Measurements from ENCODE around the gene LRIG2.
"Not testable (repeated sequence)": the region's sequence is repeated elsewhere in the genome, so short reads cannot be mapped to it uniquely, and the experiment has no call there.

LRIG2 gene

GRCh38 chr1:113150494-113150893 lies 77.5 kb downstream of the LRIG2 start:
- H3K9me3 ChIP-seq (ENCODE audit: control insufficient read depth in 5 of 5, low read length in 5 of 5); H3K36me3 ChIP-seq (ENCODE audit: control insufficient read depth in 5 of 5, insufficient read depth in 5 of 5, low read length in 5 of 5); H3K27me3 ChIP-seq (ENCODE audit: control insufficient read depth in 5 of 5, insufficient read depth in 4 of 5, low read length in 5 of 5): not testable (repeated sequence)

DNA sequence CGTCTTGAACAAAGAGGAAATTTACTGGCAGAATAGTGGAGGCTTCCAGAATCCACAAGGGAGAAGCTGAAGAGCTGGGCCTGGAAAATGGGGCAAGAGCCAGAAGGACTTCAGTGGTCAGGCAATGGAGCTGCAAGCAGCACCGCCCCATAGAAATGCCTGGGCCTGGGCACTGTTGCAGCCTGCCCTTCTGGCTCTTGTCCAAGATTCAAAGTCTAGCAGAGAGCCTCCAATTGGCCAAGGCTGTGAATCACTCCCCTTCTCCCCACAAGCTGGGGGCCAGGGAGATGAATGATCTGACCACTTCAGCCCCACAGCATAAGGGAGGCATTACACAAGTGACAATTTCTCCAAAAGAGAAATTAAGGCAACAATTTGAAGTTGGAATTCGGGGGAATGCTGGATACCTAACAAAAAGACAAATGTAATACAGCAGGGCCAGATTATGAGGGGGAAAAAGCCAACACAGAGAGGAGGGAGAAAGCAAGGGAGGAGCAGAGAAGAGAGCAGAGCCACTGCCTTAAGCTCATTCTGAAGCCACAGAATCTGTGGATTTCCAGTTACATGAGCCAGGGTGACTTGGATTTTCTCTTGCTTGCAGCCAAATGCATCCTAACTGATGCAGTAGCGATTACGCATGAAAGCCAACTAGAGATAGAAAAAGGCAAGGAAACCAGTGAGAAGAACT lies 80.3 kb downstream of the LRIG2 start:
- Histone ChIP-seq H3K4me3 (ENCODE audit: low read depth in 1 of 5, low read length in 5 of 5) (no peak overlapping the region), H3K27ac (ENCODE audit: low read depth, low read length) (peak overlapping the region; percentile 1), H3K9ac (ENCODE audit: low read length in 5 of 5) (peak overlapping the region in 2 of 5 donors; percentile 24 to 41), H3K36me3 (ENCODE audit: control insufficient read depth in 5 of 5, insufficient read depth in 5 of 5, low read length in 5 of 5) (no peaks in the 10 kb centered on the region), H3K27me3 (ENCODE audit: control insufficient read depth in 5 of 5, insufficient read depth in 4 of 5, low read length in 5 of 5) (no peaks in the 10 kb centered on the region), H3K9me3 (ENCODE audit: control insufficient read depth in 5 of 5, low read length in 5 of 5) (peaks cover 0 to 8% (median 3%) of the 10 kb centered on the region in 5 donors), H3K4me1 (ENCODE audit: control insufficient read depth in 5 of 5, insufficient read depth in 5 of 5, low read length in 5 of 5) (peaks cover 0 to 17% (median 11%) of the 10 kb centered on the region in 5 donors)

More at GRCh38 chr1:113150494-113150893, 77.5 kb downstream of the LRIG2 start:
- H3K27ac ChIP-seq (ENCODE audit: low read depth, low read length); H3K4me3 ChIP-seq (ENCODE audit: low read depth in 1 of 5, low read length in 5 of 5); H3K9ac ChIP-seq (ENCODE audit: low read length in 5 of 5): not testable (repeated sequence)
- peaks cover 0 to 17% (median 11%) of the 10 kb centered on the region in 5 donors for H3K4me1 ChIP-seq (ENCODE audit: control insufficient read depth in 5 of 5, insufficient read depth in 5 of 5, low read length in 5 of 5)

DNA sequence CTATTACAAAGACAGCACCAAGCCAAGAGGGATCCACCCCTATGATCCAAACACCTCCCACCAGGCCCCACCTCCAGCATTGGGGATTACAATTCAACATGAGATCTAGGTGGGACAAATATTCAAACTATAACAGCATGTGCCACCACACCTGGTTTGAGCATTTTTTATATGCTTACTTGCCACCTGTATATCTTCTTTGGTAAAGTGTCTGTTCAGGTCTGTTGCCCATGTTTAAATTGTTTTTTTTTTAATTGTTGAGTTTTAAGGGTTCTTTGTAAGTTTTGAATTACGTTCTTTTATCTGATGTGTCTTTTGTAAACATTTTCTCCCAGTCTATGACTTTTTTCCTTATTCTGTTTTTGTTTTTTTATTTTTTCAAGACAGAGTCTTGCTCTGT lies 83.4 kb downstream of the LRIG2 start:
- Histone ChIP-seq H3K9me3 (ENCODE audit: control insufficient read depth in 5 of 5, low read length in 5 of 5) (peaks cover 0 to 8% (median 3%) of the 10 kb centered on the region in 5 donors), H3K27me3 (ENCODE audit: control insufficient read depth in 5 of 5, insufficient read depth in 4 of 5, low read length in 5 of 5) (no peaks in the 10 kb centered on the region), H3K36me3 (ENCODE audit: control insufficient read depth in 5 of 5, insufficient read depth in 5 of 5, low read length in 5 of 5) (no peaks in the 10 kb centered on the region), H3K9ac (ENCODE audit: low read length in 5 of 5) (no peak overlapping the region), H3K4me3 (ENCODE audit: low read depth in 1 of 5, low read length in 5 of 5) (no peak overlapping the region), H3K27ac (ENCODE audit: low read depth, low read length) (no peak overlapping the region), H3K4me1 (ENCODE audit: control insufficient read depth in 5 of 5, insufficient read depth in 5 of 5, low read length in 5 of 5) (peaks cover 0 to 17% (median 11%) of the 10 kb centered on the region in 5 donors)

DNA sequence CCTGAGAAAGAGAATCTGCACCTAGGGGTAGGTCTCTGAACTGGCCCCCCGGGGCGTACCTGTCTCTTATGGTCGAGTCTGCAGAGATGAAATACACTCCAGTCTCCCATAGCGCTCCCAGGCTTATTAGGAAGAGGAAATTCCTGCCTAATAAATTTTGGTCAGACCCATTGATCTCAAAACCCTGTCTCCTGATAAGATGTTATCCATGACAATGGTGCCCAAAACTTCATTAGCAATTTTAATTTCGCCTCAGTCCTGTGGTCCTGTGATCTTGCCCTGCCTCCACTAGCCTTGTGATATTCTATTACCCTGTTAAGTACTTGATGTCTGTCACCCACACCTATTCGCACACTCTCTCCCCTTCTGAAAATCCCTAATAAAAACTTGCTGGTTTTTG lies 85.7 kb downstream of the LRIG2 start:
- H3K27me3 ChIP-seq (ENCODE audit: control insufficient read depth in 5 of 5, insufficient read depth in 4 of 5, low read length in 5 of 5); H3K4me1 ChIP-seq (ENCODE audit: control insufficient read depth in 5 of 5, insufficient read depth in 5 of 5, low read length in 5 of 5); H3K4me3 ChIP-seq (ENCODE audit: low read depth in 1 of 5, low read length in 5 of 5); H3K36me3 ChIP-seq (ENCODE audit: control insufficient read depth in 5 of 5, insufficient read depth in 5 of 5, low read length in 5 of 5); H3K27ac ChIP-seq (ENCODE audit: low read depth, low read length); H3K9me3 ChIP-seq (ENCODE audit: control insufficient read depth in 5 of 5, low read length in 5 of 5); H3K9ac ChIP-seq (ENCODE audit: low read length in 5 of 5): not testable (repeated sequence)

DNA sequence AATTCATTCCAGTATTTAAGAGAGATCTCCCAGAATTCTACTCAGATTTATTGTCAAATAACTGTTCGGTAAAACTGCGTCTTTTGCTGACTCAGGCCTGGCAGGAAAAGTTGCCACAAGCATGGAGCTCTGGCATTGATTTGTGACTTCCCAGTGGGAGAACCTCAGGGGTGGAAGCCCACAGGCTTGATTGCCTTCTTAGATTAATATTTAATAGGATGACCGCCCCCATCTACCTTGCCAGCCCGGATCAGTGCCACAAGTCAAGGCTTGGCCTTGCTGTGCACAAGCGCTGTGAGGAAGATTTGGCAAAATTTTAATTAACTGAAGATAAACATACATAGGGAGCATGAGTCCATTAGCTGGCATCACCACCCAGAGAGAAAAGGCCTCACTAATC lies 93.5 kb downstream of the LRIG2 start:
- no peak overlapping the region for H3K9ac ChIP-seq (ENCODE audit: low read length in 5 of 5)
- peaks cover 0 to 4% (median 0%) of the 10 kb centered on the region in 5 donors for H3K9me3 ChIP-seq (ENCODE audit: control insufficient read depth in 5 of 5, low read length in 5 of 5)
- H3K27ac ChIP-seq (ENCODE audit: low read depth, low read length): no peak overlapping the region
- H3K4me3 ChIP-seq (ENCODE audit: low read depth in 1 of 5, low read length in 5 of 5): no peak overlapping the region
- H3K36me3 ChIP-seq (ENCODE audit: control insufficient read depth in 5 of 5, insufficient read depth in 5 of 5, low read length in 5 of 5): no peaks in the 10 kb centered on the region
- no peaks in the 10 kb centered on the region for H3K27me3 ChIP-seq (ENCODE audit: control insufficient read depth in 5 of 5, insufficient read depth in 4 of 5, low read length in 5 of 5)
- H3K4me1 ChIP-seq (ENCODE audit: control insufficient read depth in 5 of 5, insufficient read depth in 5 of 5, low read length in 5 of 5): no peaks in the 10 kb centered on the region

DNA sequence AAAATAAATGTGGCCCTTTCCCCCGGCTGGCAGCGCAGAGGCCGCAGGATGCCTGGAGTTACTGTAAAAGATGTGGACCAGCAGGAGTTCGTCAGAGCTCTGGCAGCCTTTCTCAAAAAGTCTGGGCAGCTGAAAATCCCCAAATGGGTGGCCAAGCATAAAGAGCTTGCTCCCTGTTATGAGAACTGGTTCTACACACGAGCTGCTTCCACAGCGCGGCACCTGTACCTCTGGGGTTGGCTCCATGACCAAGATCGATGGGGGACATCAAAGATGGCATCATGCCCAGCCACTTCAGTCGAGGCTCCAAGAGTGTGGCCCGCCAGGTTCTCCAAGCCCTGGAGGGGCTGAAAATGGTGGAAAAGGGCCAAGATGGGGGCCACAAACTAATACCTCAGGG lies 95.9 kb downstream of the LRIG2 start:
- Histone ChIP-seq H3K27ac (ENCODE audit: low read depth, low read length) (no peak overlapping the region), H3K27me3 (ENCODE audit: control insufficient read depth in 5 of 5, insufficient read depth in 4 of 5, low read length in 5 of 5) (no peaks in the 10 kb centered on the region), H3K36me3 (ENCODE audit: control insufficient read depth in 5 of 5, insufficient read depth in 5 of 5, low read length in 5 of 5) (no peaks in the 10 kb centered on the region), H3K9me3 (ENCODE audit: control insufficient read depth in 5 of 5, low read length in 5 of 5) (peaks cover 0 to 11% (median 0%) of the 10 kb centered on the region in 5 donors), H3K9ac (ENCODE audit: low read length in 5 of 5) (no peak overlapping the region), H3K4me3 (ENCODE audit: low read depth in 1 of 5, low read length in 5 of 5) (no peak overlapping the region), H3K4me1 (ENCODE audit: control insufficient read depth in 5 of 5, insufficient read depth in 5 of 5, low read length in 5 of 5) (no peaks in the 10 kb centered on the region)

DNA sequence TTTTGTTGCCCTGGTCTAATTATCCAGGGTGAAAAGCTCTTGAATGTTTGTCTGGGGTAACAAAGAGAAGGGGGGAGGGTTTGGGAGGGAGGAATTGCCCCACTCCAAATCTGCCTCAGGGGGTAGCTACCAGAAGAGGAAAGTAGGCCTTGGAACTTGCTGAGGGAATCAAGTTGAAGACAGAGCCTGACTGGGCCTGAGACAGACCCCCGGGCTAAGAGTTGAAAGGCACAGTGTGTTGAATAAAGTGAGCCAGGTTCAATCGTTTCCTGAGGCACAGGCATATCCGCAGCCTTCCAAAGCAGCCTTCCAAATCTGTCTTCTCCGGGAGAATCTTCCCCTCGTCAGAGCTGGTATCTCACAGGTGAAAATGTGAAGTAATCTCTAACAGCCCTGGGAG lies 96.6 kb downstream of the LRIG2 start:
- H3K9me3 ChIP-seq (ENCODE audit: control insufficient read depth in 5 of 5, low read length in 5 of 5): peaks cover 0 to 11% (median 0%) of the 10 kb centered on the region in 5 donors
- no peaks in the 10 kb centered on the region for H3K27me3 ChIP-seq (ENCODE audit: control insufficient read depth in 5 of 5, insufficient read depth in 4 of 5, low read length in 5 of 5)
- no peak overlapping the region for H3K4me3 ChIP-seq (ENCODE audit: low read depth in 1 of 5, low read length in 5 of 5)
- no peak overlapping the region for H3K9ac ChIP-seq (ENCODE audit: low read length in 5 of 5)
- no peaks in the 10 kb centered on the region for H3K4me1 ChIP-seq (ENCODE audit: control insufficient read depth in 5 of 5, insufficient read depth in 5 of 5, low read length in 5 of 5)
- no peaks in the 10 kb centered on the region for H3K36me3 ChIP-seq (ENCODE audit: control insufficient read depth in 5 of 5, insufficient read depth in 5 of 5, low read length in 5 of 5)
- no peak overlapping the region for H3K27ac ChIP-seq (ENCODE audit: low read depth, low read length)

- Histone ChIP-seq H3K4me1 (ENCODE audit: control insufficient read depth in 5 of 5, insufficient read depth in 5 of 5, low read length in 5 of 5) (no peaks in the 10 kb centered on the region), H3K9ac (ENCODE audit: low read length in 5 of 5) (no peak overlapping the region), H3K9me3 (ENCODE audit: control insufficient read depth in 5 of 5, low read length in 5 of 5) (peaks cover 0 to 11% (median 0%) of the 10 kb centered on the region in 5 donors), H3K36me3 (ENCODE audit: control insufficient read depth in 5 of 5, insufficient read depth in 5 of 5, low read length in 5 of 5) (no peaks in the 10 kb centered on the region), H3K27me3 (ENCODE audit: control insufficient read depth in 5 of 5, insufficient read depth in 4 of 5, low read length in 5 of 5) (no peaks in the 10 kb centered on the region), H3K4me3 (ENCODE audit: low read depth in 1 of 5, low read length in 5 of 5) (no peak overlapping the region), H3K27ac (ENCODE audit: low read depth, low read length) (no peak overlapping the region)
Observed at GRCh38 chr1:113170519-113170918, 97.5 kb downstream of the LRIG2 start.

- H3K9me3 ChIP-seq (ENCODE audit: control insufficient read depth in 5 of 5, low read length in 5 of 5): no peaks in the 10 kb centered on the region
- H3K36me3 ChIP-seq (ENCODE audit: control insufficient read depth in 5 of 5, insufficient read depth in 5 of 5, low read length in 5 of 5): no peaks in the 10 kb centered on the region
- no peaks in the 10 kb centered on the region for H3K27me3 ChIP-seq (ENCODE audit: control insufficient read depth in 5 of 5, insufficient read depth in 4 of 5, low read length in 5 of 5)
- H3K9ac ChIP-seq (ENCODE audit: low read length in 5 of 5): no peak overlapping the region
- no peak overlapping the region for H3K4me3 ChIP-seq (ENCODE audit: low read depth in 1 of 5, low read length in 5 of 5)
- no peaks in the 10 kb centered on the region for H3K4me1 ChIP-seq (ENCODE audit: control insufficient read depth in 5 of 5, insufficient read depth in 5 of 5, low read length in 5 of 5)
- no peak overlapping the region for H3K27ac ChIP-seq (ENCODE audit: low read depth, low read length)
Observed at GRCh38 chr1:113178106-113178505, 105.1 kb downstream of the LRIG2 start.

DNA sequence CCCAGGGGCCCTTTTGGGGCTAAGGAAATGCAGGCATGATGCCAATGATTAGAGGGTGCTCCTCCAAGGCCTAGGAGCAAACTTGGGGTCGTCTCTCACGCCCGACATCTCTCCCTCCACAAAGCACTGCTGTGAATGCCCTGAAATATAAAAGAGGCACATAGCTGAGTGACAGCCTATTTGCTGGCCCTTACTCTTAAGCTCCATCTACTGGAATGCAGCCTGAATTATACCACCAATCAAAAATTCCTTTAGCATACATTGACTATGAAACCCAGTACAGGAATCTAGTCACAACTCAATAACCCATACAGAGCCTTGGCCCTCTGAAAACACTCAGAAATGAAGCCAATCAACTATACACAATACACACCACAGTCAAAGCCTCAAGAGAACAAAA lies 105.5 kb downstream of the LRIG2 start:
- Histone ChIP-seq H3K36me3 (ENCODE audit: control insufficient read depth in 5 of 5, insufficient read depth in 5 of 5, low read length in 5 of 5) (no peaks in the 10 kb centered on the region), H3K9me3 (ENCODE audit: control insufficient read depth in 5 of 5, low read length in 5 of 5) (no peaks in the 10 kb centered on the region), H3K27me3 (ENCODE audit: control insufficient read depth in 5 of 5, insufficient read depth in 4 of 5, low read length in 5 of 5) (no peaks in the 10 kb centered on the region), H3K9ac (ENCODE audit: low read length in 5 of 5) (no peak overlapping the region), H3K27ac (ENCODE audit: low read depth, low read length) (no peak overlapping the region), H3K4me3 (ENCODE audit: low read depth in 1 of 5, low read length in 5 of 5) (no peak overlapping the region), H3K4me1 (ENCODE audit: control insufficient read depth in 5 of 5, insufficient read depth in 5 of 5, low read length in 5 of 5) (no peaks in the 10 kb centered on the region)
